Stimulated activated CD4-positive, alpha-beta T cell treated with anti-CD3 and anti-CD28 coated beads, Interleukin-4, amount 100 ng/mL, for 48 hours (primary cell): ENCODE measurements around the gene FIGNL2.

Experiments used
- DNase-seq, 2 donors: peaks; one replicate each; pipeline ENCODE4 v3.0.0-alpha.2; 2020; ENCODE audit warnings: low read depth in 2 of 2

FIGNL2 gene

GRCh38 chr12:51874000-51874399 lies 25.5 kb upstream of the FIGNL2 start:
- no peak for DNase-seq

GRCh38 chr12:51873251-51873994 lies 24.9 kb upstream of the FIGNL2 start:
- no peak for DNase-seq

GRCh38 chr12:51872689-51872981 lies 24.1 kb upstream of the FIGNL2 start:
- DNase-seq: no peak

GRCh38 chr12:51871918-51872688 lies 23.6 kb upstream of the FIGNL2 start:
- no peak for DNase-seq

- no peak for DNase-seq
Measured at GRCh38 chr12:51871126-51871525, 22.6 kb upstream of the FIGNL2 start.

- no peak for DNase-seq
Measured at GRCh38 chr12:51870504-51870903, 22.0 kb upstream of the FIGNL2 start.

GRCh38 chr12:51869931-51870330 lies 21.4 kb upstream of the FIGNL2 start:
- DNase-seq: no peak

- DNase-seq: no peak
Measured at GRCh38 chr12:51869496-51869865, 21.0 kb upstream of the FIGNL2 start.

GRCh38 chr12:51868821-51869495 lies 20.4 kb upstream of the FIGNL2 start:
- DNase-seq: no peak

- no peak for DNase-seq
Measured at GRCh38 chr12:51867796-51868428, 19.4 kb upstream of the FIGNL2 start.

- no peak for DNase-seq
Measured at GRCh38 chr12:51867371-51867770, 18.9 kb upstream of the FIGNL2 start.

GRCh38 chr12:51866762-51867161 lies 18.2 kb upstream of the FIGNL2 start:
- no peak for DNase-seq

- no peak for DNase-seq
Measured at GRCh38 chr12:51866324-51866723, 17.8 kb upstream of the FIGNL2 start.

GRCh38 chr12:51865757-51866270 lies 17.3 kb upstream of the FIGNL2 start:
- DNase-seq: no peak

- DNase-seq: no peak
Measured at GRCh38 chr12:51864833-51865670, 16.5 kb upstream of the FIGNL2 start.

- peak in 1 of 2 donors; percentile 23 for DNase-seq
Measured at GRCh38 chr12:51863933-51864832, 15.7 kb upstream of the FIGNL2 start.

- no peak for DNase-seq
Measured at GRCh38 chr12:51863363-51863932, 14.9 kb upstream of the FIGNL2 start.

GRCh38 chr12:51862947-51863346 lies 14.4 kb upstream of the FIGNL2 start:
- no peak for DNase-seq

- DNase-seq: no peak
Measured at GRCh38 chr12:51860986-51861385, 12.5 kb upstream of the FIGNL2 start.
